ENCODE results near the gene COA8.

GRCh38 chr14:103581954-103582703, 19.4 kb downstream of the COA8 start:
- TF ChIP-seq SMC3 (IDR thresholded peaks at IDR 0.05; ENCODE audit: borderline replicate concordance, low read length) (no peak), ATF3 (IDR thresholded peaks at IDR 0.05; ENCODE audit: borderline replicate concordance, extremely low read depth, low read depth, low read length) (no peak), POLR2A (IDR thresholded peaks at IDR 0.05; ENCODE audit: low read depth, low read length) (no peak), BHLHE40 (IDR thresholded peaks at IDR 0.05; ENCODE audit: borderline replicate concordance in 1 of 2, low read depth in 2 of 2, low read length in 1 of 2) (no peak), CEBPB (IDR thresholded peaks at IDR 0.05; ENCODE audit: borderline replicate concordance in 1 of 2, low read depth in 2 of 2, low read length in 2 of 2) (no peak), POLR2AphosphoS5 (IDR thresholded peaks at IDR 0.05; ENCODE audit: low read length) (no peak), RELA (IDR thresholded peaks at IDR 0.05; ENCODE audit: borderline replicate concordance, partially characterized antibody) (no peak), CTCF (IDR thresholded peaks at IDR 0.05 in 2 of 3, conservative IDR thresholded peaks at IDR 0.05 in 1 of 3; ENCODE audit: control insufficient read depth in 2 of 3, extremely low read depth in 1 of 3, insufficient read depth in 1 of 3, low read depth in 3 of 3, low read length in 3 of 3) (no peak), EZH2 (IDR thresholded peaks at IDR 0.05; ENCODE audit: borderline replicate concordance, control insufficient read depth, low read depth, low read length) (no peak), MYC (IDR thresholded peaks at IDR 0.05; ENCODE audit: insufficient read depth, insufficient read length, insufficient replicate concordance, low read length, severe bottlenecking) (no peak), BCL3 (IDR thresholded peaks at IDR 0.05; ENCODE audit: borderline replicate concordance, insufficient read depth, low read depth, low read length, poor library complexity, severe bottlenecking) (no peak), HCFC1 (IDR thresholded peaks at IDR 0.05; ENCODE audit: low read length) (no peak), KDM1A (IDR thresholded peaks at IDR 0.05; ENCODE audit: borderline replicate concordance) (no peak)
